Activated T-helper 1 cell treated with Interleukin-2 at 50 U/mL for 16 hours (primary cell): ENCODE results near the gene SYCN.

ENCODE experiments used
- DNase-seq: peaks from one replicate; pipeline ENCODE4 v3.0.0-alpha.2; 2020; ENCODE audit warnings: low read depth

SYCN gene

DNA sequence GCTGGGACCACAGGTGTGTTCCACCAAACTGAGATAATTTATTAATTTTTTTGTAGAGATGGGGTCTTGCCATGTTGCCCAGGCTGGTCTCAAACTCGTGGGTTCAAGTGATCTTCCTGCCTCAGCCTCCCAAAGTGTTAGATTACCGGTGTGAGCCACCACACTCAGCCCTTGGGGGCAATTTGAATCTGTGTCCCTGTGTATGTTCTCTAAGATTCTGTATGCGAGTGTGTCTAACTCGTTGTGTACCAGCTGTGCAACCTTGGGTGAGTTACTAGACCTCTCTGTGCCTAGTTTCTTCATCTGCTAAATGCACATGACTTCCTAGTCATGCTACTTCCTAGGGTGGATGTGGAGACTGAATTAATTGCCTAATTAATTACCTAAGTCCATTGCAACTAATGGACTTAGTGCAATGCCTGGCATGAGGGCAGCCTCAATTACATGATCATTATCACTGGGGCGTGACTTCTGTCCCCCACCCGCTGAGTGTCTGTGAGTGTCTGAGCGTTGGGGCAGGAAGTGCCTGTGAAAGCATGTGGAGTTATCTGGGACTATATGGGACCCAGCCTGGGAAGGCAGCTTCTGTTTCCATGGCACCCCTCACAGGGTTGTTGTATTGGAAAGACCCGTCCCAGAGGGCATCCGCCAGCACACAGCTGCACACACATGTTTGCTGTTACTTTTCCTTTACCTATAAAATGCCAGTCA lies 9.1 kb downstream of the SYCN start:
- no peak for DNase-seq

DNA sequence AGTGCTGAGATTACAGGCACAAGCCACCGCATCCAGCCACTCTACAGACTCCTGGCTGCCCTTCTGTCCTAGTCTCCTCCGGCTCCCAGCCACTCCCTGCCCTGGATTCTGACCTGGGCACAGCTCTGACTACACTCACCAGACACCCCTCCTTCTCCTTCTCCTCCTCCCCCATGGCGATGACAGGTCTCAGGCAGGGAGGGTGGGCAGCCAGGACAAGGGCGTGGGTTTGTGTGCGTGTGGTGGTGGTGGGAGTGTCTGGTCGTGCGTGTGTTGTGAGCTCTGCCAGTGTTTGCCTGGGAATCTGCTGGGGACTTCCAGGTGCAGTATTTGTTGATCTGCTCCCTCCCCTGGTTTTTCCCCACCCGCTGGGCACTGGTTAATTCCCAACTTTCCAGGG lies 10.3 kb downstream of the SYCN start:
- DNase-seq, result no peak

DNA sequence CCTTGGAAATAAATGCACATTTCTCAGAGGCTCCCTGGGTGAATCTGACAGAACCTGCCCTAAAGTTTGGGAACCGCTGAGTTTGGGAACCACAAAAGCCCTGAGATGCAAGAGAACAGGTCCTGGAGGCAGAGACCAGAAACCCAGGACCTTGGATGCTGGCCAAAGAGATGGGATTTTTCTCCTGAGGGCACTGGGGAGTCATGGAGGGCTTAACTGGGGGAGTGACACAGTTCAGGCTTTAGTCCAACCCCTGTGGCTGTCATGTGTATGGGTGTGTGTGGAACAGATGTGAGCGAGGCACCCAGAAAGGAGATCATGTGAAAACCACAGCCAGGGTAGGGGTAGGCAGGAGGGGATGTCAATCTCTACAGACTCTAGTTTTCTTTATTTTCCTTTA lies 11.2 kb downstream of the SYCN start:
- no peak for DNase-seq

GRCh38 chr19:39190768-39191167 lies 13.3 kb downstream of the SYCN start:
- no peak for DNase-seq

DNA sequence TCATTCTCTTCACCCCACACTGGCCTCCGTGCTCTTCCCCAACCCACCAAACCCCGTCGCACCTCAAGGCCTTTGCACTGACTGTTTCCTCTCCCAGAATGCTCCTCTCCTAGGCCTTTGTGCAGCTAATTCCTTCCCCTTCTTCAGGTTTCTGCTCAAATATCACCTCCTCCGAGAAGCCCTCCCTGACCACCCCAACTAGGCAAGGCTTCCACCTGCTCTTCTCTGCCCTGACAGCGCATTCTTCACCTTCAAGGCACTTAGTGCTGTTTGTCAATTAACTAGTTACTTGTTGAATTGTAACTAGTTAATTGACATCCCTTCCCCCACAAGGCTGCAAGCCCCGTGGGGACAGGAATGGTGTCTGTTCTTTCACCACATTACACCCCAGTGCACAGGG lies 15.1 kb downstream of the SYCN start:
- no peak for DNase-seq

DNA sequence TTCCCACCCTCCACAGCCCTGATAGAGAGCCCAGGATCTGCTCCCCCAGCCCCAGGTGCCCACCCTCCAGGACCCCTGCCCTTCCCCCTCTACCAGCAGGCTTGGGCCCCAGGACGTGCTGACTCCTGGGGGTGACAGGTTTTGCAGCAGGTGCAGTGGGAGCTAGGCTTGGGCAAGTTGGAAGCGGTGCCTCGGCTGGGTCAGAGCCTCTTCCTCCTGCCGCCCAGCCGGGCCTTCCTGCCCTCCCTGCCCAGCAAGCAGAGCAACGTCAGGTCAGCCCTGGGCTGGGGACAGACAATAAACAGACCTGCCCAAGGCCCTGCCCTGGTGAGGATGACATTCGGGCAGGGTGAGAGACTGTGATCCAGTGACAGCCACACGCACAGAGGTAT lies 16.5 kb downstream of the SYCN start:
- DNase-seq, result no peak

- no peak for DNase-seq
Observed at GRCh38 chr19:39186391-39186790, 17.7 kb downstream of the SYCN start.

GRCh38 chr19:39183104-39183503 lies 21.0 kb downstream of the SYCN start:
- no peak for DNase-seq

- no peak for DNase-seq
Observed at GRCh38 chr19:39182174-39182505, 21.9 kb downstream of the SYCN start.

DNA sequence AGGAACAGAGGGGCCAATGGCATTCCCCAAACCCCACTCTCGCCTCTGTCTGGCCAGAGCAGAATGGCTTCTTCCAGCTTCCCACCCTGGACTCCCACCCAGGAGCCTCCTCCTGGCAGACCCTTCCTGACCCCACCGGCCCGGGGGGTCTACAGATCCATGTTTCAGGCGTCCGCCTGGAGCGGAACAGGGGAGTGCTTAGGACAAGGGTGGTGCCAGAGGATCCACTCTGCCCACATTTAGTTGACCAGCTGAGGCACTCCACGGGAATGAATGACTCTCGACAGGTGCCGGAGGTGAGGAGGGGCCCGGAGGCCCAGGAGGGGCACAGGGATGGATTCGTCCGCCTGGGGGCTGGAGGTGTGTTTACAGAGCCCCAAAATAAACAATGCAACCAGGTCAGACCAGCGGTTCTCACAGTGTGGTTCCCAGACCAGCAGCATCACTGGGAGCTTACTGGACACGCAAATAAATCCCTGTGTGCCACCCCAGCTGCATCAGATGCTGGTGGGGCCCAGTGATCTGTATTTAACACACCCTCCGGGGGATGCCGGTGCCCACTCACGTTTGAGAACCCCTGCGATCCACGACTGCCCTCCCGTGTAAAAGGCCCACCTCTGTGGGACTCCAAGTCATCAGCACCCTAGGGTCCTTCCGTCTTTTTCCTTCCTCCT lies 22.4 kb downstream of the SYCN start:
- DNase-seq, result no peak

GRCh38 chr19:39180749-39181148 lies 23.3 kb downstream of the SYCN start:
- DNase-seq, result no peak

GRCh38 chr19:39179754-39180153 lies 24.3 kb downstream of the SYCN start:
- no peak for DNase-seq

DNA sequence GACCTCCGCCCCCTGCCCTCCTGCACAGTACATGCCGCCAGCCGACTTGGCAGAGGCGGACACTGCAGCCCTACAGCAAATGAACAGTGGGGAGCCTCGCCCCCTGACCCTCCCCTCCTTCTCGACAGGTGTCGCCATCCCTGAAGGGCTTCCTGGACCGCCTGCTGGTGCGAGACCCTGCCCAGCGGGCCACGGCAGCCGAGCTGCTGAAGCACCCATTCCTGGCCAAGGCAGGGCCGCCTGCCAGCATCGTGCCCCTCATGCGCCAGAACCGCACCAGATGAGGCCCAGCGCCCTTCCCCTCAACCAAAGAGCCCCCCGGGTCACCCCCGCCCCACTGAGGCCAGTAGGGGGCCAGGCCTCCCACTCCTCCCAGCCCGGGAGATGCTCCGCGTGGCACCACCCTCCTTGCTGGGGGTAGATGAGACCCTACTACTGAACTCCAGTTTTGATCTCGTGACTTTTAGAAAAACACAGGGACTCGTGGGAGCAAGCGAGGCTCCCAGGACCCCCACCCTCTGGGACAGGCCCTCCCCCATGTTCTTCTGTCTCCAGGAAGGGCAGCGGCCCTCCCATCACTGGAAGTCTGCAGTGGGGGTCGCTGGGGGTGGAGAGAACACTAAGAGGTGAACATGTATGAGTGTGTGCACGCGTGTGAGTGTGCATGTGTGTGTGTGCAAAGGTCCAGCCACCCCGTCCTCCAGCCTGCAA lies 25.6 kb downstream of the SYCN start:
- DNase-seq, result no peak

GRCh38 chr19:39177736-39178135 lies 26.3 kb downstream of the SYCN start:
- no peak for DNase-seq

GRCh38 chr19:39177110-39177699 lies 26.9 kb downstream of the SYCN start:
- DNase-seq, result no peak

DNA sequence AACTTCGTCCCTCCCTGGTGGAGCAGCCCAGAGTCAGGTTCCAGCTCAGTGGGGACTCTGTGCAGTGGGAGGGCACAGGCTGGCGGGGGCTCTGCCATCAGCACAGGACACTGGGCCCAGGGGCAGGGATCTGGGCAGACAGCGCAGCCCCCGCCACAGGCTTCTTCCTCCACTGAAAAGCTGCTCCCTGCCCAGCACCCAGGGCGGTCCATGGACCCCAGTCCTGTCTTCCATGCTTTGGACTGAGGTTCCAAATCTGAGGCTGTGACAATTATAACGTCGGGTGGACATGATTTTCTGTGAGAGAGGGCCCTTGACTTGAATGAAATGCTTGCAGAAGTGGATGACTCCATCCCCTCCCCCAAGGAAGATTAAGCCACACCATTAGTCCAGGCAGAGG lies 28.5 kb downstream of the SYCN start:
- no peak for DNase-seq

GRCh38 chr19:39174558-39175544 lies 29.2 kb downstream of the SYCN start:
- DNase-seq, result no peak

DNA sequence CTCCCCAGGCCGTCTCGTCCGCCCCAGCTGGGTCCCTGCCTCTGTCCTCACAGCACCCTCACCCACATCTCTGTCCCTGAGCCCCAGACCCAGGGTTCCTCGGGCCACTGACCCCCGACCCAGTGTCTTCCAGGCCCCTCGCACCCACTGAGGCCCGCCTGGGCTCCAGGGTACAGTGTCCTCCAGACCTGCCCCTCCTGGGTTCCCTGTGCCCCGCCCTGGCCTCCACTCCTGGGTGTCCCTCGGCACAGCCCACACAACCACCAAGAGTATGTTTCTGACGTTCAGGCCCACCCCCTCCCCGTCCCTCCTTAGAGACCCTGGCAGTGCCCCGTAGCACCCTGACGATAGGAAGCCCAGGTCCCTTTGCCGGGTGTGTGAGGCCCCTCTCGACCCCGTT lies 29.9 kb downstream of the SYCN start:
- no peak for DNase-seq

DNA sequence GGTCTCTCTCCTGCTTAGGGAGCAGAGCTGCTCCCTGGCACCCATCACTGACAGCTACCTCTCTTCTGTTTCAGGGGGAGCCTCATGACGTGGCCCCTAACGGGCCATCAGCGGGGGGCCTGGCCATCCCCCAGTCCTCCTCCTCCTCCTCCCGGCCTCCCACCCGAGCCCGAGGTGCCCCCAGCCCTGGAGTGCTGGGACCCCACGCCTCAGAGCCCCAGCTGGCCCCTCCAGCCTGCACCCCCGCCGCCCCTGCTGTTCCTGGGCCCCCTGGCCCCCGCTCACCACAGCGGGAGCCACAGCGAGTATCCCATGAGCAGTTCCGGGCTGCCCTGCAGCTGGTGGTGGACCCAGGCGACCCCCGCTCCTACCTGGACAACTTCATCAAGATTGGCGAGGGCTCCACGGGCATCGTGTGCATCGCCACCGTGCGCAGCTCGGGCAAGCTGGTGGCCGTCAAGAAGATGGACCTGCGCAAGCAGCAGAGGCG lies 30.5 kb downstream of the SYCN start:
- DNase-seq, result no peak

DNA sequence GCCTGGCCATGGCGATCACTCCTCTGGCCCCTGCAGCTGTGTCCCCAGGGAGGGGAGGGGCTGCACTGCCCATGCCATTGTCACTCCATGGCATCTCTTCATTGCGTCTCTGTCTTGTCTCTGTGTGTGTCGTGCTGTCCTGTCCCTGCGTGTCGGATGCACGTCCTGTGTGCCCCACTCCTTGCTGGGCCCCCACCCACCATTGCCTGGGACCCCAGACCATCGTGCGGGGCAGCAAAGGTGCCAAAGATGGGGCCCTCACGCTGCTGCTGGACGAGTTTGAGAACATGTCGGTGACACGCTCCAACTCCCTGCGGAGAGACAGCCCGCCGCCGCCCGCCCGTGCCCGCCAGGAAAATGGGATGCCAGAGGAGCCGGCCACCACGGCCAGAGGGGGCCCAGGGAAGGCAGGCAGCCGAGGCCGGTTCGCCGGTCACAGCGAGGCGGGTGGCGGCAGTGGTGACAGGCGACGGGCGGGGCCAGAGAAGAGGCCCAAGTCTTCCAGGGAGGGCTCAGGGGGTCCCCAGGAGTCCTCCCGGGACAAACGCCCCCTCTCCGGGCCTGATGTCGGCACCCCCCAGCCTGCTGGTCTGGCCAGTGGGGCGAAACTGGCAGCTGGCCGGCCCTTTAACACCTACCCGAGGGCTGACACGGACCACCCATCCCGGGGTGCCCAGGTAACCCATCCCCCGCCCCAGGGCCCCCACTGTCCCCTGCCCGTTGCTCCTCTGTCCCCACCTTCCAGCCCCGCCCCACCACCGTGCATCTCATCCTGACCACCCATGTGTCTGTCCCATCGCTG lies 31.2 kb downstream of the SYCN start:
- DNase-seq, result no peak
